H9 (cell line): ENCODE data around the gene XXYLT1. TPM values are rescaled to one million over a fixed set of nuclear protein-coding genes. Genes with fewer than 3 reads are reported as not detected.

ENCODE experiments used
- DNase-seq: peaks from one replicate; pipeline ENCODE4 v3.0.0-alpha.2; 2017
- H2AFZ ChIP-seq: one replicate; pipeline ENCODE4 v1.6.1; 2013; ENCODE audit warnings: mild to moderate bottlenecking, low read length, control low read depth, moderate library complexity
- H2AK5ac ChIP-seq: 2 replicates; pipeline ENCODE4 v1.6.1; 2013; ENCODE audit warnings: low read length, control low read depth, mixed read lengths; ENCODE audit not compliant: insufficient read length
- H2BK120ac ChIP-seq: one replicate; pipeline ENCODE4 v1.6.1; 2013; ENCODE audit warnings: low read depth, mild to moderate bottlenecking, low read length, control low read depth, inconsistent platforms; ENCODE audit not compliant: poor library complexity, severe bottlenecking
- H2BK12ac ChIP-seq: 2 replicates; pipeline ENCODE4 v1.6.1; 2013; ENCODE audit warnings: low read length, control low read depth, mixed read lengths, low read depth; ENCODE audit not compliant: insufficient read length
- H2BK15ac ChIP-seq: 2 replicates; pipeline ENCODE4 v1.6.1; 2013; ENCODE audit warnings: low read depth, low read length, control low read depth
- H2BK20ac ChIP-seq: one replicate; pipeline ENCODE4 v1.6.1; 2013; ENCODE audit warnings: low read depth, mild to moderate bottlenecking, low read length, control low read depth, inconsistent platforms; ENCODE audit not compliant: poor library complexity, severe bottlenecking
- H2BK5ac ChIP-seq: 2 replicates; pipeline ENCODE4 v1.6.1; 2013; ENCODE audit warnings: low read length, control low read depth, mixed read lengths; ENCODE audit not compliant: insufficient read length
- H3K14ac ChIP-seq: 2 replicates; pipeline ENCODE4 v1.6.1; 2013; ENCODE audit warnings: low read length, control low read depth; ENCODE audit not compliant: insufficient read depth
- H3K18ac ChIP-seq: 2 replicates; pipeline ENCODE4 v1.6.1; 2013; ENCODE audit warnings: low read depth, mild to moderate bottlenecking, mixed read lengths, low read length, control low read depth; ENCODE audit not compliant: insufficient read length
- H3K23ac ChIP-seq: 2 replicates; pipeline ENCODE4 v1.6.1; 2013; ENCODE audit warnings: low read length, control low read depth, mixed read lengths, low read depth; ENCODE audit not compliant: insufficient read length
- H3K23me2 ChIP-seq: 2 replicates; pipeline ENCODE4 v1.6.1; 2013; ENCODE audit warnings: low read depth, mild to moderate bottlenecking, mixed read lengths, low read length, control low read depth; ENCODE audit not compliant: insufficient read length, poor library complexity, severe bottlenecking
- H3K27ac ChIP-seq: 2 replicates; pipeline ENCODE4 v1.5.1; 2013; ENCODE audit warnings: low read length, control low read depth, mixed read lengths, low read depth; ENCODE audit not compliant: insufficient read length
- H3K27me3 ChIP-seq: 2 replicates; pipeline ENCODE4 v1.6.1; 2013; ENCODE audit warnings: low read length, control low read depth, inconsistent platforms; ENCODE audit not compliant: insufficient read depth
- H3K4ac ChIP-seq: 2 replicates; pipeline ENCODE4 v1.6.1; 2013; ENCODE audit warnings: low read depth, mild to moderate bottlenecking, control low read depth, inconsistent platforms, low read length, moderate library complexity
- H3K4me1 ChIP-seq: 2 replicates; pipeline ENCODE4 v1.6.1; 2013; ENCODE audit warnings: low read length, control low read depth, inconsistent platforms; ENCODE audit not compliant: insufficient read depth
- H3K4me2 ChIP-seq: 2 replicates; pipeline ENCODE4 v1.6.1; 2013; ENCODE audit warnings: low read length, control low read depth, mixed read lengths; ENCODE audit not compliant: insufficient read length, insufficient read depth
- H3K56ac ChIP-seq: 2 replicates; pipeline ENCODE4 v1.6.1; 2013; ENCODE audit warnings: low read depth, mild to moderate bottlenecking, mixed read lengths, low read length, control low read depth; ENCODE audit not compliant: insufficient read length
- H3K79me1 ChIP-seq: 2 replicates; pipeline ENCODE4 v1.6.1; 2013; ENCODE audit warnings: low read depth, mild to moderate bottlenecking, moderate library complexity, low read length, control low read depth, inconsistent platforms; ENCODE audit not compliant: insufficient read depth, poor library complexity, severe bottlenecking
- H3K79me2 ChIP-seq: 2 replicates; pipeline ENCODE4 v1.6.1; 2013; ENCODE audit warnings: low read length, control low read depth, inconsistent platforms; ENCODE audit not compliant: insufficient read depth
- H3K9ac ChIP-seq: 2 replicates; pipeline ENCODE4 v1.6.1; 2013; ENCODE audit warnings: low read length, control low read depth, mixed read lengths; ENCODE audit not compliant: insufficient read length; ENCODE audit errors: extremely low read depth
- H3K9me3 ChIP-seq: one replicate; pipeline ENCODE4 v1.6.1; 2013; ENCODE audit warnings: low read depth, low read length, inconsistent platforms; ENCODE audit not compliant: control insufficient read depth
- H3T11ph ChIP-seq: one replicate; pipeline ENCODE4 v1.6.1; 2013; ENCODE audit warnings: mild to moderate bottlenecking, low read length, control low read depth, inconsistent platforms
- H4K20me1 ChIP-seq: one replicate; pipeline ENCODE4 v1.6.1; 2013; ENCODE audit not compliant: control insufficient read depth, insufficient read length, insufficient read depth
- H4K5ac ChIP-seq: 2 replicates; pipeline ENCODE4 v1.6.1; 2013; ENCODE audit warnings: low read depth, mild to moderate bottlenecking, mixed read lengths, low read length, control low read depth; ENCODE audit not compliant: insufficient read length
- H4K8ac ChIP-seq: replicated peaks from 2 replicates; pipeline ENCODE4 v1.6.1; 2013; ENCODE audit warnings: low read length, control low read depth, mixed read lengths, low read depth; ENCODE audit not compliant: insufficient read length
- H4K91ac ChIP-seq: 2 replicates; pipeline ENCODE4 v1.6.1; 2013; ENCODE audit warnings: low read depth, mild to moderate bottlenecking, moderate library complexity, mixed read lengths, low read length, control low read depth; ENCODE audit not compliant: insufficient read length
- H3K27ac Mint-ChIP-seq, 3 experiments: 2 replicates in 2 of 3; 3 replicates in 1 of 3; pipeline ENCODE4 v1.8.0; 2020 to 2021; ENCODE audit warnings: mixed read lengths in 3 of 3, mild to moderate bottlenecking in 1 of 3, moderate library complexity in 1 of 3
- H3K27me3 Mint-ChIP-seq: 2 replicates; pipeline ENCODE4 v1.8.0; 2021; ENCODE audit warnings: low read depth, mild to moderate bottlenecking, moderate library complexity, mixed read lengths
- H3K36me3 Mint-ChIP-seq, 3 experiments: 2 replicates in 2 of 3; 3 replicates in 1 of 3; pipeline ENCODE4 v1.8.0; 2020 to 2021; ENCODE audit warnings: low read depth in 3 of 3, mixed read lengths in 3 of 3; ENCODE audit not compliant: insufficient read depth in 1 of 3
- H3K4me1 Mint-ChIP-seq, 2 experiments: 2 replicates each; pipeline ENCODE4 v1.8.0; 2020; ENCODE audit warnings: mixed read lengths in 2 of 2
- H3K4me3 Mint-ChIP-seq, 2 experiments: 2 replicates in 1 of 2; 3 replicates in 1 of 2; pipeline ENCODE4 v1.8.0; 2020 to 2021; ENCODE audit warnings: mild to moderate bottlenecking in 2 of 2, mixed read lengths in 2 of 2, moderate library complexity in 1 of 2
- H3K9me3 Mint-ChIP-seq, 2 experiments: 2 replicates in 1 of 2; 3 replicates in 1 of 2; pipeline ENCODE4 v1.8.0; 2020; ENCODE audit warnings: mild to moderate bottlenecking in 2 of 2, mixed read lengths in 2 of 2, moderate library complexity in 1 of 2
- CTCF ChIP-seq: fragments of 200-600 bp; sonication (generic); conservative IDR thresholded peaks from 3 replicates; pipeline ENCODE4 v1.8.0; 2021; ENCODE audit warnings: antibody characterized with exemption, mild to moderate bottlenecking
- WGBS: extraction: QIAGEN DNeasy Blood & Tissue Kit; methylation state at CpG from one replicate; pipeline ENCODE4 v1.1.7; 2013; ENCODE audit warnings: missing lambda C conversion rate, low lambda C conversion rate, mixed read lengths; ENCODE audit not compliant: insufficient read length; ENCODE audit errors: extremely low coverage; 5-methylcytosine and 5-hydroxymethylcytosine counted together
- total RNA-seq: library from RNA; stranded (reverse); gene quantifications from 2 replicates; pipeline ENCODE4 v1.2.1, GENCODE V29; 2021

XXYLT1 gene
- total RNA-seq, 1 experiment from 2014 or later: 22.7 TPM

GRCh38 chr3:195128255-195129071, 142.5 kb downstream of the XXYLT1 start:
- Histone ChIP-seq H4K20me1 (no peaks in the 10 kb centered on the region), H3K27ac (no peak overlapping the region), H3K23me2 (no peaks in the 10 kb centered on the region), H2AK5ac (no peak overlapping the region), H2AFZ (no peak overlapping the region), H3K79me1 (no peaks in the 10 kb centered on the region), H3K56ac (no peak overlapping the region), H3K9ac (no peak overlapping the region), H2BK12ac (no peak overlapping the region), H3K18ac (no peak overlapping the region), H3K23ac (no peak overlapping the region), H2BK15ac (no peak overlapping the region), H3K9me3 (no peaks in the 10 kb centered on the region), H3K79me2 (no peaks in the 10 kb centered on the region), H4K5ac (no peak overlapping the region), H2BK5ac (no peak overlapping the region), H3T11ph (no peak overlapping the region), H2BK120ac (no peak overlapping the region), H3K4me2 (no peak overlapping the region), H3K14ac (no peak overlapping the region), H3K27me3 (no peaks in the 10 kb centered on the region), H2BK20ac (no peak overlapping the region), H4K91ac (no peak overlapping the region), H4K8ac (no peak overlapping the region), H3K4ac (no peak overlapping the region), H3K4me1 (no peaks in the 10 kb centered on the region)
- no peak for DNase-seq
- peaks cover 8% of the 10 kb centered on the region in 2 experiments; a peak in 3 of 4 replicates for H3K4me1 Mint-ChIP-seq
- H3K36me3 Mint-ChIP-seq: no peaks in the 10 kb centered on the region
- no peak overlapping the region for H3K4me3 Mint-ChIP-seq
- no peak overlapping the region; a peak in 1 of 7 replicates for H3K27ac Mint-ChIP-seq
- no peak for TF ChIP-seq CTCF
- H3K27me3 Mint-ChIP-seq: no peaks in the 10 kb centered on the region
- WGBS: no CpG with 5 or more reads among the region's 7 CpGs
- no peaks in the 10 kb centered on the region for H3K9me3 Mint-ChIP-seq
